SK-MEL-5 (cell line): Measurements from ENCODE around the gene EIF3L. TPM values are rescaled to one million over a fixed set of nuclear protein-coding genes. Genes with fewer than 3 reads are reported as not detected.

ENCODE experiments used
- DNase-seq: peaks from one replicate; pipeline ENCODE4 v3.0.0-alpha.2; 2016; ENCODE audit warnings: low read depth, low spot score
- in situ Hi-C: cut with HindIII; loops from 2 replicates; pipeline ENCODE4 v1.10.0; 2016; ENCODE audit warnings: low sequenced_read_pairs, high pct_unique_total_duplicates, low pct_unique_long_range_greater_than_20kb
- total RNA-seq: library from RNA; depleted of rRNA; stranded (reverse); fragments of >200 nt; shearing (Covaris generic); gene quantifications from 2 replicates; pipeline ENCODE4 v1.2.3, GENCODE V29; 2014

The EIF3L gene
- total RNA-seq, 1 experiment from 2014 or later: 804 TPM

- peak; percentile 98 for DNase-seq
- in situ Hi-C loops: no loop called here
These were observed 7.0 kb upstream of the EIF3L start for GRCh38 chr22:37842015-37842793.

- in situ Hi-C loops: no loop called here
- DNase-seq: peak; percentile 51
These were observed 5.5 kb upstream of the EIF3L start for GRCh38 chr22:37843741-37844089.

GRCh38 chr22:37844904-37845329, 4.3 kb upstream of the EIF3L start:
- DNase-seq: no peak
- in situ Hi-C loops: no loop called here

- no peak for DNase-seq
- in situ Hi-C loops: no loop called here
These were observed 2.8 kb upstream of the EIF3L start for GRCh38 chr22:37846433-37846832.

GRCh38 chr22:37848587-37849088, 581 bp upstream of the EIF3L start:
- no peak for DNase-seq
- in situ Hi-C loops: no loop called here

GRCh38 chr22:37850801-37851200, 1.6 kb downstream of the EIF3L start:
- in situ Hi-C loops: no loop called here
- DNase-seq: no peak

- in situ Hi-C loops: no loop called here
- no peak for DNase-seq
These were observed 3.2 kb downstream of the EIF3L start for GRCh38 chr22:37852418-37852817.

- DNase-seq: no peak
- in situ Hi-C loops: no loop called here
These were observed 5.7 kb downstream of the EIF3L start for GRCh38 chr22:37854946-37855345.

GRCh38 chr22:37855462-37855861, 6.2 kb downstream of the EIF3L start:
- no peak for DNase-seq
- in situ Hi-C loops: no loop called here

- in situ Hi-C loops: no loop called here
- no peak for DNase-seq
These were observed 11.7 kb downstream of the EIF3L start for GRCh38 chr22:37860796-37861421.

- DNase-seq: peak; percentile 30
- in situ Hi-C loops: no loop called here
These were observed 13.5 kb downstream of the EIF3L start for GRCh38 chr22:37862570-37863325.

GRCh38 chr22:37865510-37865909, 16.3 kb downstream of the EIF3L start:
- no peak for DNase-seq
- in situ Hi-C loops: no loop called here

GRCh38 chr22:37870273-37870672, 21.1 kb downstream of the EIF3L start:
- no peak for DNase-seq

GRCh38 chr22:37880668-37881440, 31.6 kb downstream of the EIF3L start:
- peak; percentile 29 for DNase-seq
- in situ Hi-C loops: no loop called here

More at GRCh38 chr22:37870273-37870672, 21.1 kb downstream of the EIF3L start:
- in situ Hi-C loops: no loop called here

- in situ Hi-C loops: no loop called here
- no peak for DNase-seq
These were observed 35.2 kb downstream of the EIF3L start for GRCh38 chr22:37884420-37884819.

- in situ Hi-C loops: no loop called here
- DNase-seq: peak; percentile 54
These were observed 38.6 kb downstream of the EIF3L start for GRCh38 chr22:37887584-37888378.

- in situ Hi-C loops: no loop called here
- DNase-seq: no peak
These were observed 42.7 kb downstream of the EIF3L start for GRCh38 chr22:37891926-37892325.
